Vagina (tissue), 2 donors: ENCODE measurements around the gene MAP4K1.

Experiments used
- CTCF ChIP-seq, 3 experiments: fragments of 450-650 bp in 2 of 3; fragments of 200-600 bp in 1 of 3; sonication (generic) in 1 of 3; IDR thresholded peaks; one replicate each; pipeline ENCODE4 v1.5.1; 2017 to 2019; ENCODE audit warnings: antibody characterized with exemption in 3 of 3, mild to moderate bottlenecking in 2 of 3, moderate library complexity in 2 of 3
- POLR2A ChIP-seq, 2 donors: fragments of 450-650 bp; IDR thresholded peaks; one replicate each; pipeline ENCODE4 v1.6.1; 2017; ENCODE audit warnings: antibody characterized with exemption in 2 of 2, mild to moderate bottlenecking in 2 of 2, moderate library complexity in 2 of 2

- no peak for TF ChIP-seq POLR2A (IDR thresholded peaks at IDR 0.05)
- no peak for TF ChIP-seq CTCF (IDR thresholded peaks at IDR 0.05)
These were observed 14.9 kb upstream of the MAP4K1 start for GRCh38 chr19:38632476-38633213.
